ENCODE measurements around the gene MYO18B. TPM values are rescaled to one million over a fixed set of nuclear protein-coding genes. Genes with fewer than 3 reads are reported as not detected.

Gene MYO18B
- total RNA-seq, 1 donor from 2014 or later, result 0.07 TPM

GRCh38 chr22:25709758-25710157, 32.2 kb upstream of the MYO18B start:
- H3K4me1 Mint-ChIP-seq, result peaks cover 4% of the 10 kb centered on the region
- peaks cover 6% of the 10 kb centered on the region for H3K36me3 Mint-ChIP-seq
- no peaks in the 10 kb centered on the region for H3K9me3 Mint-ChIP-seq
- no peaks in the 10 kb centered on the region for H3K27me3 Mint-ChIP-seq (ENCODE audit: low read depth)
- no peak for DNase-seq (ENCODE audit: low spot score in 2 of 2, unreplicated experiment in 2 of 2)
- TF ChIP-seq CTCF (IDR thresholded peaks at IDR 0.05; ENCODE audit: unreplicated experiment), result no peak
- H3K4me3 Mint-ChIP-seq, result no peak overlapping the region
- H3K27ac Mint-ChIP-seq, result no peak overlapping the region

GRCh38 chr22:25710501-25710900, 31.5 kb upstream of the MYO18B start:
- H3K27me3 Mint-ChIP-seq (ENCODE audit: low read depth), result no peaks in the 10 kb centered on the region
- H3K27ac Mint-ChIP-seq, result no peak overlapping the region
- TF ChIP-seq CTCF (IDR thresholded peaks at IDR 0.05; ENCODE audit: unreplicated experiment), result no peak
- H3K9me3 Mint-ChIP-seq, result no peaks in the 10 kb centered on the region
- H3K4me3 Mint-ChIP-seq, result no peak overlapping the region
- no peak for DNase-seq (ENCODE audit: low spot score in 2 of 2, unreplicated experiment in 2 of 2)
- H3K4me1 Mint-ChIP-seq, result peaks cover 4% of the 10 kb centered on the region
- peaks cover 6% of the 10 kb centered on the region for H3K36me3 Mint-ChIP-seq

- no peaks in the 10 kb centered on the region for H3K9me3 Mint-ChIP-seq
- H3K4me3 Mint-ChIP-seq, result no peak overlapping the region
- H3K4me1 Mint-ChIP-seq, result peaks cover 4% of the 10 kb centered on the region
- TF ChIP-seq CTCF (IDR thresholded peaks at IDR 0.05; ENCODE audit: unreplicated experiment), result no peak
- no peak for DNase-seq (ENCODE audit: low spot score in 2 of 2, unreplicated experiment in 2 of 2)
- H3K27ac Mint-ChIP-seq, result no peak overlapping the region
- peaks cover 8% of the 10 kb centered on the region for H3K36me3 Mint-ChIP-seq
- no peaks in the 10 kb centered on the region for H3K27me3 Mint-ChIP-seq (ENCODE audit: low read depth)
Observed at GRCh38 chr22:25711491-25711890, 30.5 kb upstream of the MYO18B start.

GRCh38 chr22:25712661-25713400, 29.2 kb upstream of the MYO18B start:
- peaks cover 5% of the 10 kb centered on the region for H3K4me1 Mint-ChIP-seq
- H3K27me3 Mint-ChIP-seq (ENCODE audit: low read depth), result no peaks in the 10 kb centered on the region
- peaks cover 5% of the 10 kb centered on the region for H3K36me3 Mint-ChIP-seq
- no peak overlapping the region for H3K4me3 Mint-ChIP-seq
- TF ChIP-seq CTCF (IDR thresholded peaks at IDR 0.05; ENCODE audit: unreplicated experiment), result no peak
- no peak overlapping the region for H3K27ac Mint-ChIP-seq
- no peak for DNase-seq (ENCODE audit: low spot score in 2 of 2, unreplicated experiment in 2 of 2)
- H3K9me3 Mint-ChIP-seq, result no peaks in the 10 kb centered on the region

GRCh38 chr22:25714070-25714469, 27.9 kb upstream of the MYO18B start:
- H3K27ac Mint-ChIP-seq, result no peak overlapping the region
- TF ChIP-seq CTCF (IDR thresholded peaks at IDR 0.05; ENCODE audit: unreplicated experiment), result no peak
- peaks cover 8% of the 10 kb centered on the region for H3K4me1 Mint-ChIP-seq
- no peaks in the 10 kb centered on the region for H3K9me3 Mint-ChIP-seq
- H3K36me3 Mint-ChIP-seq, result peaks cover 7% of the 10 kb centered on the region
- no peaks in the 10 kb centered on the region for H3K27me3 Mint-ChIP-seq (ENCODE audit: low read depth)
- no peak for DNase-seq (ENCODE audit: low spot score in 2 of 2, unreplicated experiment in 2 of 2)
- H3K4me3 Mint-ChIP-seq, result no peak overlapping the region

All from mesothelial cell of epicardium (in vitro differentiated cells).